Body of pancreas (tissue), 4 donors: ENCODE measurements around the gene SLC16A11. TPM values are rescaled to one million over a fixed set of nuclear protein-coding genes. Genes with fewer than 3 reads are reported as not detected.

Source experiments
- ATAC-seq: fragments of 150-250 bp; one replicate; pipeline ENCODE4 v1.9.1; 2016
- DNase-seq, 4 donors: peaks; one replicate each; pipeline ENCODE4 v3.0.0-alpha.2; 2019
- H3K27ac ChIP-seq, 4 donors: fragments of 200-600 bp; sonication (generic); 1 replicate in 3 of 4; 2 replicates in 1 of 4; pipeline versions ENCODE4 v1.5.1 to v1.6.1; 2016 to 2019; ENCODE audit warnings: mild to moderate bottlenecking in 1 of 4, mixed read lengths in 1 of 4, moderate library complexity in 1 of 4
- H3K27me3 ChIP-seq, 2 donors: fragments of 200-600 bp; sonication (generic); one replicate each; pipeline ENCODE4 v1.6.0; 2016; ENCODE audit warnings: mild to moderate bottlenecking in 1 of 2
- H3K36me3 ChIP-seq, 2 donors: fragments of 200-600 bp; sonication (generic); replicated peaks in 1 of 2; 2 replicates each; pipeline ENCODE4 v1.5.1; 2016; ENCODE audit warnings: low read depth in 2 of 2; ENCODE audit not compliant: insufficient read depth in 1 of 2
- H3K4me1 ChIP-seq: fragments of 200-600 bp; sonication (generic); one replicate; pipeline ENCODE4 v1.6.0; 2016
- H3K4me3 ChIP-seq, 2 donors: fragments of 200-600 bp; sonication (generic); 1 replicate in 1 of 2; 2 replicates in 1 of 2; pipeline ENCODE4 v1.5.1; 2016 to 2019
- H3K9me3 ChIP-seq, 3 donors: fragments of 200-600 bp; sonication (generic); 1 replicate in 2 of 3; 2 replicates in 1 of 3; pipeline ENCODE4 v1.5.1; 2016
- CTCF ChIP-seq, 7 experiments: fragments of 450-650 bp in 4 of 7; fragments of 200-600 bp in 3 of 7; sonication (generic) in 3 of 7; IDR thresholded peaks; one replicate each; pipeline ENCODE4 v1.5.1; 2016 to 2019; ENCODE audit warnings: antibody characterized with exemption in 7 of 7
- POLR2A ChIP-seq, 3 donors: fragments of 450-650 bp; IDR thresholded peaks; one replicate each; pipeline ENCODE4 v1.6.1; 2016; ENCODE audit warnings: antibody characterized with exemption in 3 of 3, mild to moderate bottlenecking in 2 of 3
- WGBS, 2 donors: methylation state at CpG; one replicate each; pipeline ENCODE4 v1.1.5; 2017; 5-methylcytosine and 5-hydroxymethylcytosine counted together
- intact Hi-C: fragments of 100-400 bp; cut with DNase I; formaldehyde crosslinking; loops from one replicate; pipeline ENCODE4 v1.15.1; 2023
- total RNA-seq, 2 donors: library from RNA; depleted of rRNA; stranded (reverse); fragments of >200 nt; gene quantifications; one replicate each; pipeline ENCODE4 v1.1.0, GENCODE V29; 2016

The SLC16A11 gene
- total RNA-seq, 2 donors from 2014 or later: 4.2 to 10.9 TPM

GRCh38 chr17:7035591-7036368 lies 8.1 kb downstream of the SLC16A11 start, which contains the start of gene SLC16A13:
SLC16A13 (plus strand) TSS chr17:7036015; CDS start chr17:7036383, 368 bp downstream.
- Histone ChIP-seq H3K36me3 (no peaks in the 10 kb centered on the region), H3K4me3 (peak within 1 kb of the TSS in 1 of 2 donors; percentile 37), H3K4me1 (peaks cover 25% of the 10 kb centered on the region), H3K27ac (peak within 1 kb of the TSS; percentile 56 to 88 (median 72)), H3K9me3 (no peaks in the 10 kb centered on the region), H3K27me3 (no peaks in the 10 kb centered on the region)
- ATAC-seq (peak; percentile 96), DNase-seq (peak; percentile 93 to 97 (median 97))
- TF ChIP-seq CTCF (IDR thresholded peaks at IDR 0.05) (no peak), POLR2A (IDR thresholded peaks at IDR 0.05) (peak; percentile 41 to 76 (median 73))
- WGBS, 2 donors: 1% methylated on average over 20 to 47 of the region's 52 CpGs
- intact Hi-C loops: no loop called here

- DNase-seq: no peak
- TF ChIP-seq CTCF (IDR thresholded peaks at IDR 0.05) (no peak), POLR2A (IDR thresholded peaks at IDR 0.05) (no peak)
- 2 to 4% methylated on average over 7 of the region's 7 CpGs for WGBS, 2 donors
- intact Hi-C loops: no loop called here
- Histone ChIP-seq H3K4me3 (peak overlapping the region in 1 of 2 donors; percentile 37), H3K27ac (peak overlapping the region; percentile 56 to 88 (median 72)), H3K36me3 (no peaks in the 10 kb centered on the region), H3K27me3 (no peaks in the 10 kb centered on the region), H3K4me1 (peaks cover 25% of the 10 kb centered on the region), H3K9me3 (no peaks in the 10 kb centered on the region)
- peak; percentile 4 for ATAC-seq
Observed at GRCh38 chr17:7034955-7035590, 8.8 kb downstream of the SLC16A11 start.

GRCh38 chr17:7029659-7030058 lies 14.2 kb downstream of the SLC16A11 start:
- no peak for TF ChIP-seq POLR2A (IDR thresholded peaks at IDR 0.05)
- TF ChIP-seq CTCF (IDR thresholded peaks at IDR 0.05): no peak

GRCh38 chr17:7029096-7029495 lies 14.8 kb downstream of the SLC16A11 start:
- DNase-seq (no peak), ATAC-seq (no peak)
- no peaks in the 10 kb centered on the region for H3K4me1 ChIP-seq
- intact Hi-C loops: loop anchor here (10.0 kb wide), 1 partner anchor 184 kb away; no protein-coding TSS in a partner anchor
- 78 to 83% methylated on average over 3 of the region's 3 CpGs for WGBS, 2 donors
- H3K27ac ChIP-seq: no peak overlapping the region
- TF ChIP-seq CTCF (IDR thresholded peaks at IDR 0.05): no peak
- no peak overlapping the region for H3K4me3 ChIP-seq
- no peaks in the 10 kb centered on the region for H3K27me3 ChIP-seq
- no peaks in the 10 kb centered on the region for H3K9me3 ChIP-seq
- H3K36me3 ChIP-seq: no peaks in the 10 kb centered on the region

More at GRCh38 chr17:7029659-7030058, 14.2 kb downstream of the SLC16A11 start:
- Histone ChIP-seq H3K27ac (no peak overlapping the region), H3K36me3 (no peaks in the 10 kb centered on the region), H3K27me3 (no peaks in the 10 kb centered on the region), H3K9me3 (no peaks in the 10 kb centered on the region), H3K4me3 (no peak overlapping the region), H3K4me1 (no peaks in the 10 kb centered on the region)
- WGBS, 2 donors: 63 to 73% methylated on average over 6 to 8 of the region's 8 CpGs
- intact Hi-C loops: loop anchor here (10.0 kb wide), 1 partner anchor 185 kb away; no protein-coding TSS in a partner anchor
- ATAC-seq: peak; percentile 43
- no peak for DNase-seq
